Thoracic aorta (tissue), 2 donors: Measurements from ENCODE around the gene TNPO1. TPM values are rescaled to one million over a fixed set of nuclear protein-coding genes. Genes with fewer than 3 reads are reported as not detected.
A peak's percentile ranks its signal among the peaks of the same experiment; 100 is the strongest.

Source experiments
- ATAC-seq: fragments of 150-250 bp; one replicate; pipeline ENCODE4 v1.8.0; 2017; ENCODE audit warnings: low read depth; ENCODE audit not compliant: insufficient number of reproducible peaks, low FRiP score
- DNase-seq: peaks from one replicate; pipeline ENCODE4 v3.0.0-alpha.2; 2020; ENCODE audit warnings: low spot score
- H3K27ac ChIP-seq, 2 donors: fragments of 200-600 bp; sonication (generic); 1 replicate in 1 of 2; 2 replicates in 1 of 2; pipeline ENCODE4 v1.5.1; 2016; ENCODE audit warnings: mild to moderate bottlenecking in 2 of 2, moderate library complexity in 2 of 2
- H3K27me3 ChIP-seq: fragments of 200-600 bp; sonication (generic); replicated peaks from 2 replicates; pipeline ENCODE4 v1.6.0; 2016; ENCODE audit warnings: mild to moderate bottlenecking; ENCODE audit not compliant: insufficient read depth
- H3K36me3 ChIP-seq: fragments of 200-600 bp; sonication (generic); one replicate; pipeline ENCODE4 v1.5.1; 2016
- H3K4me1 ChIP-seq, 2 donors: fragments of 200-600 bp; sonication (generic); 1 replicate in 1 of 2; 2 replicates in 1 of 2; pipeline versions ENCODE4 v1.5.1 to v1.6.0; 2016; ENCODE audit warnings: low read depth in 2 of 2, mild to moderate bottlenecking in 1 of 2; ENCODE audit not compliant: control insufficient read depth in 1 of 2
- H3K4me3 ChIP-seq: fragments of 200-600 bp; sonication (generic); 2 replicates; pipeline ENCODE4 v1.5.1; 2016; ENCODE audit warnings: mild to moderate bottlenecking
- H3K9me3 ChIP-seq: fragments of 200-600 bp; sonication (generic); 2 replicates; pipeline ENCODE4 v1.5.1; 2016
- total RNA-seq, 2 donors: library from RNA; depleted of rRNA; stranded (reverse); fragments of >200 nt; gene quantifications; one replicate each; pipeline versions ENCODE4 v1.1.0 to v1.2.3, GENCODE V29; 2016
- TF ChIP-seq, protein P1 (sequence below): fragments of 200-600 bp; sonication (generic); IDR thresholded peaks from one replicate; pipeline ENCODE4 v1.5.1; 2019; ENCODE audit warnings: antibody characterized with exemption

The TNPO1 gene
- total RNA-seq, 2 donors from 2014 or later, result 75.8 to 150 TPM

- TF ChIP-seq, protein P1, sequence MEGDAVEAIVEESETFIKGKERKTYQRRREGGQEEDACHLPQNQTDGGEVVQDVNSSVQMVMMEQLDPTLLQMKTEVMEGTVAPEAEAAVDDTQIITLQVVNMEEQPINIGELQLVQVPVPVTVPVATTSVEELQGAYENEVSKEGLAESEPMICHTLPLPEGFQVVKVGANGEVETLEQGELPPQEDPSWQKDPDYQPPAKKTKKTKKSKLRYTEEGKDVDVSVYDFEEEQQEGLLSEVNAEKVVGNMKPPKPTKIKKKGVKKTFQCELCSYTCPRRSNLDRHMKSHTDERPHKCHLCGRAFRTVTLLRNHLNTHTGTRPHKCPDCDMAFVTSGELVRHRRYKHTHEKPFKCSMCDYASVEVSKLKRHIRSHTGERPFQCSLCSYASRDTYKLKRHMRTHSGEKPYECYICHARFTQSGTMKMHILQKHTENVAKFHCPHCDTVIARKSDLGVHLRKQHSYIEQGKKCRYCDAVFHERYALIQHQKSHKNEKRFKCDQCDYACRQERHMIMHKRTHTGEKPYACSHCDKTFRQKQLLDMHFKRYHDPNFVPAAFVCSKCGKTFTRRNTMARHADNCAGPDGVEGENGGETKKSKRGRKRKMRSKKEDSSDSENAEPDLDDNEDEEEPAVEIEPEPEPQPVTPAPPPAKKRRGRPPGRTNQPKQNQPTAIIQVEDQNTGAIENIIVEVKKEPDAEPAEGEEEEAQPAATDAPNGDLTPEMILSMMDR, result no peak
- Histone ChIP-seq H3K4me1 (peaks cover 22 to 67% of the 10 kb centered on the region in 2 donors), H3K4me3 (no peak overlapping the region), H3K9me3 (no peaks in the 10 kb centered on the region), H3K36me3 (peaks cover 27% of the 10 kb centered on the region), H3K27ac (no peak overlapping the region), H3K27me3 (no peaks in the 10 kb centered on the region)
- DNase-seq (no peak), ATAC-seq (no peak)
Observed at GRCh38 chr5:72857396-72857795, 40.9 kb downstream of the TNPO1 start.

- Histone ChIP-seq H3K36me3 (peaks cover 37% of the 10 kb centered on the region), H3K4me1 (peaks cover 17 to 53% of the 10 kb centered on the region in 2 donors), H3K27ac (no peak overlapping the region), H3K9me3 (no peaks in the 10 kb centered on the region), H3K27me3 (no peaks in the 10 kb centered on the region), H3K4me3 (no peak overlapping the region)
- DNase-seq, result no peak
- TF ChIP-seq, protein P1, result no peak
- ATAC-seq, result no peak
Observed at GRCh38 chr5:72859127-72859526, 42.7 kb downstream of the TNPO1 start.

GRCh38 chr5:72860499-72860898 lies 44.0 kb downstream of the TNPO1 start:
- H3K27ac ChIP-seq, result peak overlapping the region in 1 of 2 donors; percentile 42
- no peaks in the 10 kb centered on the region for H3K9me3 ChIP-seq
- H3K4me1 ChIP-seq, result peaks cover 11 to 39% of the 10 kb centered on the region in 2 donors
- TF ChIP-seq, protein P1, result no peak
- peaks cover 37% of the 10 kb centered on the region for H3K36me3 ChIP-seq
- no peak overlapping the region for H3K4me3 ChIP-seq
- ATAC-seq, result no peak
- no peaks in the 10 kb centered on the region for H3K27me3 ChIP-seq
- DNase-seq, result no peak

DNA sequence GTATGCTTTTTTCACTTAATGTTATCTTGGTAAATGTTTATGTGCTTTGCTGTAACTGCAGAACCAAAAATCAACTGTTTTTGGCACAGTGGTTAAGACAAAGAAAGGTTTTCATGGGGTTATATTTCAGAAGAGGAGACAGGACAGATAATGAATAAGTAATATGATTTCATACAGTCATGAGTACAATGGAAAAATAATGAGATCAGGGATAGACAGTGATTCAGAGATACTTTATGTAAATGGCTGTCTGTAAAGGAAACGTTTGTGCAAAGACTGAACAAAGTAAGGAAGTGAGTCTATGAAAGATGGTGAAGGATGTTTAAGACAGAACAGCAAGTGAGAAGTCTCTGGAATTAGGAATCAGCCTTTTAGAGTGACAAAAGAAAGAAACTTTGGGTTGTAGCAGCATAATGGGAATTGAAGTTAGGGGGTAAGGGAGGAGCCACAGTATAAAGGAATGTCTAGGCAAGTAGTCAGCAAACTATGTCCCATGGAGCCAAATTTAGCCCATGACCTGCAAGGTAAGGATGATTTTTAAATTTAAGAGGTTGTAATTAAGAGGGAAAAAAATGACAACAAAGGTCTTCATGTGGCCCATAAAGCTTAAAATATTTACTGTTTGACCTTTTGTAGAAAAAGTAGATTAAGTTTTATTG lies 55.0 kb downstream of the TNPO1 start:
- ATAC-seq (no peak), DNase-seq (no peak)
- peaks cover 23% of the 10 kb centered on the region for H3K36me3 ChIP-seq
- no peaks in the 10 kb centered on the region for H3K4me1 ChIP-seq
- H3K4me3 ChIP-seq, result no peak overlapping the region
- no peak overlapping the region for H3K27ac ChIP-seq
- no peaks in the 10 kb centered on the region for H3K9me3 ChIP-seq
- TF ChIP-seq, protein P1, result no peak
- H3K27me3 ChIP-seq, result no peaks in the 10 kb centered on the region

DNA sequence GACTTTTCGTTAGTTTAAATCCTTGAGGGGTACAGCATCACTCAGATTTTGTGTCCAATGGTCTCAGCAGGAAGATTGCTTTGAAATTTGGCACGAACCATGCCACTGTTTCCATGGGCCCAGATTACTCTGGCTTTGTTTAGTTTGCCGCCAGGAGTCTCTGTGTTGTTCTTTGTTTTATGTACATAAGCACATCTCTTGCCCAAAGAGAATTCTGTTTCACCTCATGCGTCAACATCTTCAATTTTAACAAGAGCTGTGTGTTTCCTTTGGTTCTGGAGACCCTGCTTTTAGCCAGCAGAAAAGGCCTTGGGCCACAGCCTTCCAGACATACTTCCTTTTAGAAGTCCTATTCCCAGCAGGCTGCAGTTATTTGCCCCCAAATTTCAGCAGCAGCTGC lies 62.4 kb downstream of the TNPO1 start:
- no peaks in the 10 kb centered on the region for H3K4me1 ChIP-seq
- H3K36me3 ChIP-seq, result peaks cover 30% of the 10 kb centered on the region
- H3K9me3 ChIP-seq, result no peaks in the 10 kb centered on the region
- ATAC-seq (no peak), DNase-seq (no peak)
- H3K27ac ChIP-seq, result no peak overlapping the region
- TF ChIP-seq, protein P1, result no peak
- H3K27me3 ChIP-seq, result no peaks in the 10 kb centered on the region
- no peak overlapping the region for H3K4me3 ChIP-seq
